Activated CD4-positive, alpha-beta T cell treated with anti-CD3 and anti-CD28 coated beads for 36 hours (primary cell): ENCODE data around the gene NAE1. TPM values are rescaled to one million over a fixed set of nuclear protein-coding genes. Genes with fewer than 3 reads are reported as not detected.

ENCODE experiments used
- ATAC-seq: fragments of 200-7000 bp; cut with Tn5 transposase; one replicate; pipeline ENCODE4 v1.10.0; 2021; ENCODE audit warnings: mild to moderate bottlenecking, moderate library complexity
- CTCF ChIA-PET: fragments of 350-600 bp; sonication (Branson Sonifier 250); formaldehyde crosslinking; loops from one replicate; lab custom pipeline; 2021; ENCODE audit warnings: antibody characterized with exemption; lab: Charles Lee
- POLR2A ChIA-PET: fragments of 350-600 bp; sonication (Branson Sonifier 250); formaldehyde crosslinking; loops from one replicate; lab custom pipeline; 2021; ENCODE audit warnings: antibody characterized with exemption, inconsistent platforms; lab: Charles Lee
- DNase-seq: peaks from one replicate; pipeline ENCODE4 v3.0.0-alpha.2; 2020
- H3K27ac Mint-ChIP-seq: one replicate; pipeline ENCODE4 v1.8.0; 2021; ENCODE audit warnings: mixed read lengths
- H3K27me3 Mint-ChIP-seq: one replicate; pipeline ENCODE4 v1.8.0; 2021; ENCODE audit warnings: mixed read lengths
- H3K36me3 Mint-ChIP-seq: one replicate; pipeline ENCODE4 v1.8.0; 2021; ENCODE audit warnings: low read depth, mixed read lengths
- H3K4me1 Mint-ChIP-seq: one replicate; pipeline ENCODE4 v1.8.0; 2021; ENCODE audit warnings: mixed read lengths
- H3K4me3 Mint-ChIP-seq: one replicate; pipeline ENCODE4 v1.8.0; 2021; ENCODE audit warnings: mild to moderate bottlenecking, moderate library complexity, mixed read lengths
- H3K9me3 Mint-ChIP-seq: one replicate; pipeline ENCODE4 v1.8.0; 2021; ENCODE audit warnings: low read depth, mixed read lengths
- intact Hi-C, 2 experiments: fragments of 100-400 bp; cut with DNase I in 1 of 2; cut with micrococcal nuclease in 1 of 2; formaldehyde crosslinking; loops; one replicate each; pipeline versions ENCODE4 v1.14.2 to v1.15.1; 2022 to 2024; cut with DNase I, micrococcal nuclease
- total RNA-seq, 2 experiments: library from RNA; stranded (reverse); gene quantifications; one replicate each; pipeline ENCODE4 v1.2.3, GENCODE V29; 2021

NAE1 gene
- total RNA-seq, 2 experiments from 2014 or later = 102 to 125 TPM

- ChIA-PET POLR2A (no interaction called here), CTCF (interaction anchor here (1.1 to 4.1 kb wide), 2 partner anchors 12 to 91 kb away, joined by 3 to 30 read pairs; partner anchors contain the start of gene NAE1)
- DNase-seq (no peak), ATAC-seq (no peak)
- Mint-ChIP-seq H3K9me3 (no peaks in the 10 kb centered on the region), H3K4me1 (peaks cover 4% of the 10 kb centered on the region), H3K27ac (no peak overlapping the region), H3K27me3 (peaks cover 42% of the 10 kb centered on the region), H3K4me3 (no peak overlapping the region), H3K36me3 (no peaks in the 10 kb centered on the region)
- intact Hi-C loops = no loop called here
Measured at GRCh38 chr16:66842765-66843164, 12.0 kb upstream of the NAE1 start.

DNA sequence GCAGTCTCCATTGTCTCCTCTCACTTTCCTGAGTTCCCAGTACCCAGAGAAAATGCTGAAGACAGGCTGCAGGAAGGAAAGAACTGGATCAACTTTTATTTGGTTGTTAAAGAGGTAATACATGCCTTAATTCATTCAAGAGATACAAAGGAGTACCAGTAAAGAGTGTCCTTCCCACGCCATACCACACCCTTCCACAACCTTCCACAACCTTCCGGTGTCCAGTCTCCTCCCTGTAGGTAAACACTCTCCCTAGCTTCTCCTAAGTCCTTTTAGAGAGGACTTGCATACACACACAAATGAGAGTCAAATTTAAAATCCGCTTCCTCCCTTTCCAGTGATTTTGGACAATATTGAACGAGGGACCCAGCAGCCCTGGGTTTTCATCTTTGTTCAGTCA lies 10.6 kb upstream of the NAE1 start:
- Mint-ChIP-seq H3K36me3 (no peaks in the 10 kb centered on the region), H3K27ac (no peak overlapping the region), H3K4me3 (no peak overlapping the region), H3K27me3 (peaks cover 39% of the 10 kb centered on the region), H3K4me1 (peaks cover 4% of the 10 kb centered on the region), H3K9me3 (no peaks in the 10 kb centered on the region)
- DNase-seq = no peak
- ChIA-PET CTCF (interaction anchor here (4.1 kb wide), 1 partner anchor 11 kb away, joined by 30 read pairs; the partner anchor contains the start of gene NAE1), POLR2A (no interaction called here)
- ATAC-seq = no peak
- intact Hi-C loops = no loop called here

DNA sequence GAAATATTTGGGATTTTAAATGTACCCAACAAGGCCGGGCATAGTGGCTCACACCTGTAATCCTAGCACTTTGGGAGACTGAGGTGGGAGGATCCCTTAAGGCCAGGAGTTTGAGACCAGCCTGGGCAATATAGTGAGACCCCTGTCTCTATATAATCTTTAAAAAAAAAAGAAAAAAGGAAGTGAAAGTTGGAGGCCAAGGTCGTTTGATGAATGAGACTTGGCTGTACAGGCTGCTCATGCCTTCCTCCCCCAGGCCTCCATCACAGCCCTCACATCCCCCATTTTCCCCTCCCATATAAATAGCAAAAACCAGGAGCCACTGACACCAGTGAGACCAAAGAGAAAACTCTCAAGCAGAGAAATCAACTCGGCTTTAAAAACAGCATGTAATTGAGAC lies 10.1 kb upstream of the NAE1 start:
- no peaks in the 10 kb centered on the region for H3K36me3 Mint-ChIP-seq
- no peak for ATAC-seq
- H3K27ac Mint-ChIP-seq = no peak overlapping the region
- POLR2A ChIA-PET = no interaction called here
- H3K27me3 Mint-ChIP-seq = peaks cover 34% of the 10 kb centered on the region
- CTCF ChIA-PET = interaction anchor here (4.1 kb wide), 1 partner anchor 11 kb away, joined by 30 read pairs; the partner anchor contains the start of gene NAE1
- H3K4me1 Mint-ChIP-seq = peaks cover 4% of the 10 kb centered on the region
- H3K9me3 Mint-ChIP-seq = no peaks in the 10 kb centered on the region
- DNase-seq = no peak
- intact Hi-C loops = no loop called here
- H3K4me3 Mint-ChIP-seq = no peak overlapping the region

DNA sequence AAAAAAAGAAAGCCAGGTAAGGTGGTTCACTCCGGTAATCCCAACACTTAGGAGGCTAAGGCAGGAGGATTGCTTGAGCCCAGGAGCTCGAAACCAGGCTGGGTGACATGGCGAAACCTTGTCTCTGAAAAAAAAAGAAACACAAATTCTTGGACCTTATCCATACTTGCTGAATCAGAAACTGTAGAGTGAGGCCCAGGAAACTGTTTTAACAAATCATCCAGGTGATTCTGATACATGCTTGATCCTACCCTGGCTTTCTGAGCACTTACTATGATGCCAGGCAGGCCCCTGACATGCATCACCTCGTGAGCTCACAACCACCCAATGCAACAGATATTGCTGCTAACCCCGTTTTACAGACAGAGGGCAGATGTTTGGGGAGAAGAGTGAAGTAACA lies 4.0 kb upstream of the NAE1 start:
- ChIA-PET CTCF (interaction anchor here (1.0 to 3.4 kb wide), 2 partner anchors 20 to 32 kb away, joined by 3 to 18 read pairs; no protein-coding TSS in a partner anchor), POLR2A (no interaction called here)
- DNase-seq (no peak), ATAC-seq (no peak)
- Mint-ChIP-seq H3K9me3 (no peaks in the 10 kb centered on the region), H3K4me1 (peaks cover 10% of the 10 kb centered on the region), H3K4me3 (no peak overlapping the region), H3K27ac (no peak overlapping the region), H3K27me3 (peaks cover 8% of the 10 kb centered on the region), H3K36me3 (no peaks in the 10 kb centered on the region)
- intact Hi-C loops = no loop called here

DNA sequence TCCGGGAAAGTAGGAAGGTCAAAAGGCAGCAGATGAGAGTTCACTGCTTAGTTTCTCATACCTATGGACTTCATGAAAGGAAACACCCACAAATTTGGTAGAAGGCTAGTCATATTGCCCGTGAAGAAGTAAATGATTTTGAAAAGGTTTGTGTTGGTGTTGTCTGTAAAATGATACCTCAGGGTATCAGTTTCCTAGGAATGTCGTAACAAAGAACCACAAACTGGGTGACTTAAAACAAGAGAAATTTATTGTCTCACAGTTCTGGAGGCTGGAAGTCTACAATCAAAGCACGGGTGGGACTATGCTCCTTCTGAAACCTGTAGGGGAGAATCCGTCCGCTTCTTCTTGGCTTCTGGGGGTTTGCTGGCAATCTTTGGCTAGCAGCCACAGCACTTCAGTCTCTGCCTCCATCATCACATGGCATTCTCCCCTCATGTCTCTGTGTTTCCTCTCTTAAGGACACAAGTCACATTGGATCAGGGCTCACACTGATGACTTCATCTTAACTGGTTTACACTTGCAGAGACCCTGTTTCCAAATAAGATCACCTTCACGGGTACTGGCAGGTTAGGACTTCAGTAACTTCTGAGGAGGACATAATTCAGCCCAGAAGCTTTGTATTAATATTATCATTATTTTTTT lies 2.0 kb upstream of the NAE1 start:
- Mint-ChIP-seq H3K9me3 (no peaks in the 10 kb centered on the region), H3K4me1 (peaks cover 25% of the 10 kb centered on the region), H3K27me3 (peaks cover 2% of the 10 kb centered on the region), H3K36me3 (peaks cover 8% of the 10 kb centered on the region), H3K4me3 (no peak overlapping the region), H3K27ac (no peak overlapping the region)
- intact Hi-C loops = no loop called here
- no peak for ATAC-seq
- ChIA-PET CTCF (interaction anchor here (1.2 to 5.7 kb wide), 3 partner anchors 34 to 96 kb away, joined by 5 to 37 read pairs (median 18); partner anchors contain the start of gene PDP2), POLR2A (no interaction called here)
- DNase-seq = no peak

DNA sequence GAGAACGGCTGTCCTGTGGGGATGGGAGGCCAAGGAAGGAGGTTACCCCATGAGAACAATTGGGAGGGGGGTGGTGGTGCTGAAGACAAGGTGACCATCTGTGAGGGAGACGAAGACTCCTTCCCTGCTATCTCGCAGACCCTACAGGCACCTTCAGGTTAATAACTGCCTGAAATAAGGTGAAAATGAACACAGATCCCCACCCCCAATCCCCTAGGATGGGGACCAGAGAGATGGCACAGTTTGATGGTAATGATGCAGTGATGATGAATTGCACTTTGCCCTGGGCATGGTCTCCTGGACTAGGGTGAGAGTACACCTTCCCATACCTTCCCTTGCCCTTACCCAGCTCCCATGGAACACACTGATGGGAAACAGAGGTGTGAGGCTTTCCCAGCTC lies 1.4 kb upstream of the NAE1 start:
- Mint-ChIP-seq H3K9me3 (no peaks in the 10 kb centered on the region), H3K4me3 (no peak overlapping the region), H3K36me3 (peaks cover 11% of the 10 kb centered on the region), H3K4me1 (peaks cover 28% of the 10 kb centered on the region), H3K27me3 (peaks cover 2% of the 10 kb centered on the region), H3K27ac (no peak overlapping the region)
- no peak for ATAC-seq
- intact Hi-C loops = no loop called here
- ChIA-PET CTCF (interaction anchor here (0.8 to 5.7 kb wide), 9 partner anchors 12 to 97 kb away, joined by 3 to 96 read pairs (median 18); partner anchors contain the start of genes DYNC1LI2 and PDP2), POLR2A (interaction anchor here (0.6 kb wide), 1 partner anchor 38 kb away, joined by 3 read pairs; no protein-coding TSS in a partner anchor)
- DNase-seq = no peak

DNA sequence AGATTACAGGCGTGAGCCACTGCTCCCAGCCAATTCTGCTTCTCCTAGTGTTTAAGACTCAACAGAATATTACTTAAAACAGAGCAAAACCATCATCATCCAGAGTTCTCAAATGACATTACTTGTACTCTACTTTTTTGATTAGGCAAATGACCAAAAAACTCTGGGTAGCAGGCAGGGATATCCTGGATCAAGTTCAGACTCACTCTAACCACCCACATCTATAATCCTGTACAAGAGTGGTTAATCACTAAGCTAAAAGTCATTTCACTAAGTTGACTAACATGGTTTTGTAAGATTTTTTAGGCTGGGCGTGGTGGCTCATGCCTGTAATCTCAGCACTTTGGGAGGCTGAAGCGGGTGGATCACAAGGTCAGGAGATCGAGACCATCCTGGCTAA lies 6.8 kb downstream of the NAE1 start:
- POLR2A ChIA-PET = no interaction called here
- CTCF ChIA-PET = interaction anchor here (0.7 to 1.6 kb wide), 7 partner anchors 9 to 173 kb away, joined by 3 to 8 read pairs (median 4); no protein-coding TSS in a partner anchor

GRCh38 chr16:66814734-66815133 lies 16.0 kb downstream of the NAE1 start:
- Mint-ChIP-seq H3K27ac (no peak overlapping the region), H3K36me3 (peaks cover 60% of the 10 kb centered on the region), H3K4me1 (no peaks in the 10 kb centered on the region), H3K4me3 (no peak overlapping the region), H3K27me3 (no peaks in the 10 kb centered on the region), H3K9me3 (no peaks in the 10 kb centered on the region)
- intact Hi-C loops = no loop called here
- ChIA-PET POLR2A (no interaction called here), CTCF (interaction anchor here (1.2 to 1.7 kb wide), 4 partner anchors 9 to 73 kb away, joined by 3 to 8 read pairs (median 6); partner anchors contain the start of gene NAE1)
- no peak for ATAC-seq
- no peak for DNase-seq

More for the DNA sequence above, 6.8 kb downstream of the NAE1 start:
- Mint-ChIP-seq H3K9me3 (no peaks in the 10 kb centered on the region), H3K4me1 (peaks cover 15% of the 10 kb centered on the region), H3K36me3 (peaks cover 49% of the 10 kb centered on the region), H3K27ac (no peak overlapping the region), H3K27me3 (no peaks in the 10 kb centered on the region), H3K4me3 (no peak overlapping the region)
- ATAC-seq (no peak), DNase-seq (no peak)
- intact Hi-C loops = no loop called here

DNA sequence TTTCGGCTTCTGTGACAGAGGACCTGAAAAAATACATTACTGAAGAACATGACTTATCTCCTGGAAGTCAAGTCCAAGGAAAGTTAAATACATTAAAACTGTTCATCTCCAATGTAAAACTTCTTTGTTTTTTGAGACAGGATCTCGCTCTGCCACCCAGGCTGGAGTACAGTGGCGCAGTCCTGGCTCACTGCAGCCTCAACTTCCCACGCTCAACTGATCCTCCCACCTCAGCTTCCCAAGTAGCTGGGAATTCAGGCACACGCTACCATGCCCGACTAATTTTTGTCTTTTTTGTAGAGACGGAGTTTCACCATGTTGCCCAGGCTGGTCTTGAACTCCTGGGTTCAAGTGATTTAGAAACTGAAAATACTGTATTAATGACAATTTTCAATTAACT lies 19.7 kb downstream of the NAE1 start:
- peaks cover 53% of the 10 kb centered on the region for H3K36me3 Mint-ChIP-seq
- POLR2A ChIA-PET = no interaction called here

GRCh38 chr16:66810391-66810790 lies 20.4 kb downstream of the NAE1 start:
- CTCF ChIA-PET = interaction anchor here (0.6 to 1.2 kb wide), 2 partner anchors 57 to 83 kb away, joined by 3 to 4 read pairs; no protein-coding TSS in a partner anchor
- no peaks in the 10 kb centered on the region for H3K27me3 Mint-ChIP-seq
- ATAC-seq (no peak), DNase-seq (no peak)
- H3K4me3 Mint-ChIP-seq = no peak overlapping the region
- H3K36me3 Mint-ChIP-seq = peaks cover 54% of the 10 kb centered on the region
- no peaks in the 10 kb centered on the region for H3K9me3 Mint-ChIP-seq
- intact Hi-C loops = no loop called here
- POLR2A ChIA-PET = interaction anchor here (0.6 kb wide), 1 partner anchor 80 kb away, joined by 4 read pairs; no protein-coding TSS in a partner anchor
- H3K4me1 Mint-ChIP-seq = no peaks in the 10 kb centered on the region
- H3K27ac Mint-ChIP-seq = no peak overlapping the region

More for the DNA sequence above, 19.7 kb downstream of the NAE1 start:
- H3K9me3 Mint-ChIP-seq = no peaks in the 10 kb centered on the region
- intact Hi-C loops = no loop called here
- H3K4me3 Mint-ChIP-seq = no peak overlapping the region
- no peak for ATAC-seq
- H3K4me1 Mint-ChIP-seq = no peaks in the 10 kb centered on the region
- no peaks in the 10 kb centered on the region for H3K27me3 Mint-ChIP-seq
- DNase-seq = no peak
- CTCF ChIA-PET = interaction anchor here (1.2 kb wide), 1 partner anchor 57 kb away, joined by 4 read pairs; no protein-coding TSS in a partner anchor
- no peak overlapping the region for H3K27ac Mint-ChIP-seq

DNA sequence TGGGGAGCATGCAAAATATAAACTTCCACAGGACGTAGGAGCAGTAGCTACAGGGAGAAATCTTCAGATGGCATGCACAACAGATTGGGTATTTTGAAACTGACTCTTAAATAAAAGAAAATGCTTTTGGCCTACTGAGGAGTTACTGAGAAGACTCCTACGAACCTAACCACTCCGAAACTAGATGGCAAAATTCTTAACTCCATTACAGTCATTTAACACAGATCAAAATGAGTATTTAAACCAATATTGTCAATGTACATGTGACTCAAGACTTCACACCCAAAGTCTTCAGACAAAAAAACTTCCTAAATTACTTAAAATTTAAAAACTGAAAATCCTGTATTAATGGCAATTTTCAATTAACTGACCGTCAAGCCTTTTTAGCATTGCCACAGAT lies 21.0 kb downstream of the NAE1 start:
- H3K36me3 Mint-ChIP-seq = peaks cover 57% of the 10 kb centered on the region
- H3K4me1 Mint-ChIP-seq = no peaks in the 10 kb centered on the region
- H3K27me3 Mint-ChIP-seq = no peaks in the 10 kb centered on the region
- ATAC-seq (no peak), DNase-seq (no peak)
- no peak overlapping the region for H3K4me3 Mint-ChIP-seq
- intact Hi-C loops = no loop called here
- ChIA-PET CTCF (interaction anchor here (0.6 to 0.7 kb wide), 2 partner anchors 37 to 83 kb away, joined by 3 read pairs; no protein-coding TSS in a partner anchor), POLR2A (interaction anchor here (0.6 kb wide), 1 partner anchor 80 kb away, joined by 4 read pairs; no protein-coding TSS in a partner anchor)
- no peaks in the 10 kb centered on the region for H3K9me3 Mint-ChIP-seq
- no peak overlapping the region for H3K27ac Mint-ChIP-seq
